ENCODE results near the gene HSD17B11. TPM values are rescaled to one million over a fixed set of nuclear protein-coding genes. Genes with fewer than 3 reads are reported as not detected.
"Not testable (repeated sequence)": the region's sequence is repeated elsewhere in the genome, so short reads cannot be mapped to it uniquely, and the experiment has no call there.

The HSD17B11 gene
- total RNA-seq, 2 experiments from 2014 or later: 30.2 to 32.2 TPM

GRCh38 chr4:87326460-87326859, 64.5 kb downstream of the HSD17B11 start:
- DNase-seq (no peak), ATAC-seq (no peak)
- H3K27me3 Mint-ChIP-seq (ENCODE audit: low read depth): no peaks in the 10 kb centered on the region
- H3K9me3 Mint-ChIP-seq (ENCODE audit: insufficient read depth): no peaks in the 10 kb centered on the region
- no peak overlapping the region for H3K27ac Mint-ChIP-seq
- ChIA-PET CTCF (no interaction called here), POLR2A (no interaction called here)
- no peaks in the 10 kb centered on the region for H3K4me1 Mint-ChIP-seq (ENCODE audit: low read depth)
- H3K36me3 Mint-ChIP-seq (ENCODE audit: low read depth): no peaks in the 10 kb centered on the region
- no peak overlapping the region for H3K4me3 Mint-ChIP-seq

GRCh38 chr4:87322754-87323153, 68.2 kb downstream of the HSD17B11 start, which contains the start of gene HSD17B13:
Gene HSD17B13, minus strand, starts transcription at chr4:87322882. Its CDS starts 41 bp downstream, at chr4:87322841.
- ChIA-PET POLR2A (no interaction called here), CTCF (no interaction called here)
- H3K27me3 Mint-ChIP-seq (ENCODE audit: low read depth): no peaks in the 10 kb centered on the region
- DNase-seq: no peak
- H3K4me1 Mint-ChIP-seq (ENCODE audit: low read depth): no peaks in the 10 kb centered on the region
- H3K27ac Mint-ChIP-seq: no peak within 1 kb of the TSS
- no peaks in the 10 kb centered on the region for H3K36me3 Mint-ChIP-seq (ENCODE audit: low read depth)
- no peaks in the 10 kb centered on the region for H3K9me3 Mint-ChIP-seq (ENCODE audit: insufficient read depth)
- H3K4me3 Mint-ChIP-seq: no peak within 1 kb of the TSS
- no peak for ATAC-seq

GRCh38 chr4:87321888-87322287, 69.1 kb downstream of the HSD17B11 start:
- Mint-ChIP-seq H3K36me3 (ENCODE audit: low read depth) (no peaks in the 10 kb centered on the region), H3K9me3 (ENCODE audit: insufficient read depth) (no peaks in the 10 kb centered on the region), H3K4me3 (no peak overlapping the region), H3K27me3 (ENCODE audit: low read depth) (no peaks in the 10 kb centered on the region), H3K27ac (no peak overlapping the region), H3K4me1 (ENCODE audit: low read depth) (no peaks in the 10 kb centered on the region)
- ChIA-PET POLR2A (no interaction called here), CTCF (no interaction called here)
- DNase-seq (no peak), ATAC-seq (no peak)

- Mint-ChIP-seq H3K4me1 (ENCODE audit: low read depth) (no peaks in the 10 kb centered on the region), H3K27ac (no peak overlapping the region), H3K4me3 (no peak overlapping the region), H3K27me3 (ENCODE audit: low read depth) (no peaks in the 10 kb centered on the region), H3K9me3 (ENCODE audit: insufficient read depth) (no peaks in the 10 kb centered on the region), H3K36me3 (ENCODE audit: low read depth) (no peaks in the 10 kb centered on the region)
- POLR2A ChIA-PET: no interaction called here
- no peak for ATAC-seq
- DNase-seq: no peak
- CTCF ChIA-PET: interaction anchor here (1.5 kb wide), 1 partner anchor 13 kb away, joined by 3 read pairs; no protein-coding TSS in a partner anchor
These were observed 73.5 kb downstream of the HSD17B11 start for GRCh38 chr4:87317527-87317926.

- no peak overlapping the region for H3K27ac Mint-ChIP-seq
- H3K4me3 Mint-ChIP-seq: no peak overlapping the region
- ChIA-PET POLR2A (no interaction called here), CTCF (interaction anchor here (1.5 kb wide), 1 partner anchor 13 kb away, joined by 3 read pairs; no protein-coding TSS in a partner anchor)
- DNase-seq: no peak
- H3K4me1 Mint-ChIP-seq (ENCODE audit: low read depth): no peaks in the 10 kb centered on the region
- no peak for ATAC-seq
- no peaks in the 10 kb centered on the region for H3K36me3 Mint-ChIP-seq (ENCODE audit: low read depth)
- H3K27me3 Mint-ChIP-seq (ENCODE audit: low read depth): no peaks in the 10 kb centered on the region
- H3K9me3 Mint-ChIP-seq (ENCODE audit: insufficient read depth): no peaks in the 10 kb centered on the region
These were observed 74.0 kb downstream of the HSD17B11 start for GRCh38 chr4:87316961-87317360.

GRCh38 chr4:87315000-87315399, 76.0 kb downstream of the HSD17B11 start:
- POLR2A ChIA-PET; H3K4me1 Mint-ChIP-seq (ENCODE audit: low read depth); H3K27ac Mint-ChIP-seq; H3K36me3 Mint-ChIP-seq (ENCODE audit: low read depth); H3K4me3 Mint-ChIP-seq; ATAC-seq; H3K27me3 Mint-ChIP-seq (ENCODE audit: low read depth); H3K9me3 Mint-ChIP-seq (ENCODE audit: insufficient read depth); DNase-seq; CTCF ChIA-PET: not testable (repeated sequence)

GRCh38 chr4:87313756-87314155, 77.2 kb downstream of the HSD17B11 start:
- no peaks in the 10 kb centered on the region for H3K36me3 Mint-ChIP-seq (ENCODE audit: low read depth)
- no peaks in the 10 kb centered on the region for H3K9me3 Mint-ChIP-seq (ENCODE audit: insufficient read depth)
- ChIA-PET POLR2A (no interaction called here), CTCF (no interaction called here)
- DNase-seq: no peak
- H3K27ac Mint-ChIP-seq: no peak overlapping the region
- no peaks in the 10 kb centered on the region for H3K27me3 Mint-ChIP-seq (ENCODE audit: low read depth)
- no peak for ATAC-seq
- no peak overlapping the region for H3K4me3 Mint-ChIP-seq
- no peaks in the 10 kb centered on the region for H3K4me1 Mint-ChIP-seq (ENCODE audit: low read depth)

- CTCF ChIA-PET: no interaction called here
- Mint-ChIP-seq H3K36me3 (ENCODE audit: low read depth) (no peaks in the 10 kb centered on the region), H3K4me1 (ENCODE audit: low read depth) (no peaks in the 10 kb centered on the region), H3K9me3 (ENCODE audit: insufficient read depth) (no peaks in the 10 kb centered on the region), H3K27ac (no peak overlapping the region), H3K4me3 (no peak overlapping the region), H3K27me3 (ENCODE audit: low read depth) (no peaks in the 10 kb centered on the region)
- ATAC-seq (no peak), DNase-seq (no peak)
- POLR2A ChIA-PET: no interaction called here
These were observed 79.3 kb downstream of the HSD17B11 start for GRCh38 chr4:87311684-87312083.

- no peak overlapping the region for H3K4me3 Mint-ChIP-seq
These were observed 80.2 kb downstream of the HSD17B11 start for GRCh38 chr4:87310691-87311335.

GRCh38 chr4:87309625-87310024, 81.4 kb downstream of the HSD17B11 start:
- Mint-ChIP-seq H3K4me1 (ENCODE audit: low read depth) (no peaks in the 10 kb centered on the region), H3K9me3 (ENCODE audit: insufficient read depth) (no peaks in the 10 kb centered on the region), H3K27ac (no peak overlapping the region), H3K36me3 (ENCODE audit: low read depth) (no peaks in the 10 kb centered on the region), H3K27me3 (ENCODE audit: low read depth) (no peaks in the 10 kb centered on the region), H3K4me3 (no peak overlapping the region)
- DNase-seq (no peak), ATAC-seq (no peak)
- ChIA-PET CTCF (no interaction called here), POLR2A (no interaction called here)

More at GRCh38 chr4:87310691-87311335, 80.2 kb downstream of the HSD17B11 start:
- H3K27me3 Mint-ChIP-seq (ENCODE audit: low read depth): no peaks in the 10 kb centered on the region
- H3K27ac Mint-ChIP-seq: no peak overlapping the region
- no peaks in the 10 kb centered on the region for H3K36me3 Mint-ChIP-seq (ENCODE audit: low read depth)
- H3K9me3 Mint-ChIP-seq (ENCODE audit: insufficient read depth): no peaks in the 10 kb centered on the region
- ATAC-seq: no peak
- no peaks in the 10 kb centered on the region for H3K4me1 Mint-ChIP-seq (ENCODE audit: low read depth)
- no peak for DNase-seq
- ChIA-PET POLR2A (no interaction called here), CTCF (no interaction called here)

GRCh38 chr4:87306056-87306455, 84.9 kb downstream of the HSD17B11 start:
- Mint-ChIP-seq H3K9me3 (ENCODE audit: insufficient read depth) (no peaks in the 10 kb centered on the region), H3K4me1 (ENCODE audit: low read depth) (no peaks in the 10 kb centered on the region), H3K4me3 (no peak overlapping the region), H3K27ac (no peak overlapping the region), H3K36me3 (ENCODE audit: low read depth) (no peaks in the 10 kb centered on the region), H3K27me3 (ENCODE audit: low read depth) (no peaks in the 10 kb centered on the region)
- ATAC-seq (no peak), DNase-seq (no peak)
- ChIA-PET CTCF (no interaction called here), POLR2A (no interaction called here)

- POLR2A ChIA-PET: no interaction called here
- no peaks in the 10 kb centered on the region for H3K27me3 Mint-ChIP-seq (ENCODE audit: low read depth)
These were observed 85.4 kb downstream of the HSD17B11 start for GRCh38 chr4:87305562-87305961.

More at GRCh38 chr4:87305562-87305961, 85.4 kb downstream of the HSD17B11 start:
- no peak overlapping the region for H3K4me3 Mint-ChIP-seq
- H3K4me1 Mint-ChIP-seq (ENCODE audit: low read depth): no peaks in the 10 kb centered on the region
- no peak overlapping the region for H3K27ac Mint-ChIP-seq
- H3K9me3 Mint-ChIP-seq (ENCODE audit: insufficient read depth): no peaks in the 10 kb centered on the region
- DNase-seq: no peak
- no peak for ATAC-seq
- H3K36me3 Mint-ChIP-seq (ENCODE audit: low read depth): no peaks in the 10 kb centered on the region
- CTCF ChIA-PET: no interaction called here

All from activated CD8-positive, alpha-beta T cell treated with anti-CD3 and anti-CD28 coated beads, Interleukin-2, amount 10 ng/mL, durations not matched to agents 7 days and 5 days (primary cell).